ENCODE data around the gene HECTD2.

DNA sequence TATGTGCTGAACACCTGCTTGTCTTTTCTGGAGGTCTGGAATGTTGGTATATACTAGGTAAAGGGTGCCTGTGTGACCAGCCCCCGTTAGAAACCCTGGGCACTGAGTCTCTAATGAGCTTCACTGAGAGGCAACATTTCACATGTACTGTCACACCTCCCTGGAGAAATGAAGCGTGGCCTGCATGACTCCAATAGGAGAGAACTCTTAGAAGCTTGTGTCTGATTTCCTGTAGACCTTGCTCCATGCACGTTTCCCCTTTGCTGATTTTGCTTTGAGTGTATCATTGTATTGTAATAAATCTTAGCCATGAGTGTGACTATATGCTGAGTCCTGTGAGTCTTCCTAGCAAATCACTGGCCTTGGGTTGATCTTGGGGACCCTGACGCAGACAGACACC, 139.9 kb downstream of the HECTD2 start:
- TF ChIP-seq, protein P1, sequence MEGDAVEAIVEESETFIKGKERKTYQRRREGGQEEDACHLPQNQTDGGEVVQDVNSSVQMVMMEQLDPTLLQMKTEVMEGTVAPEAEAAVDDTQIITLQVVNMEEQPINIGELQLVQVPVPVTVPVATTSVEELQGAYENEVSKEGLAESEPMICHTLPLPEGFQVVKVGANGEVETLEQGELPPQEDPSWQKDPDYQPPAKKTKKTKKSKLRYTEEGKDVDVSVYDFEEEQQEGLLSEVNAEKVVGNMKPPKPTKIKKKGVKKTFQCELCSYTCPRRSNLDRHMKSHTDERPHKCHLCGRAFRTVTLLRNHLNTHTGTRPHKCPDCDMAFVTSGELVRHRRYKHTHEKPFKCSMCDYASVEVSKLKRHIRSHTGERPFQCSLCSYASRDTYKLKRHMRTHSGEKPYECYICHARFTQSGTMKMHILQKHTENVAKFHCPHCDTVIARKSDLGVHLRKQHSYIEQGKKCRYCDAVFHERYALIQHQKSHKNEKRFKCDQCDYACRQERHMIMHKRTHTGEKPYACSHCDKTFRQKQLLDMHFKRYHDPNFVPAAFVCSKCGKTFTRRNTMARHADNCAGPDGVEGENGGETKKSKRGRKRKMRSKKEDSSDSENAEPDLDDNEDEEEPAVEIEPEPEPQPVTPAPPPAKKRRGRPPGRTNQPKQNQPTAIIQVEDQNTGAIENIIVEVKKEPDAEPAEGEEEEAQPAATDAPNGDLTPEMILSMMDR (IDR thresholded peaks at IDR 0.05): no peak
- no peak for TF ChIP-seq POLR2A (IDR thresholded peaks at IDR 0.05)
- no peak for TF ChIP-seq EP300 (IDR thresholded peaks at IDR 0.05)
